GM23248 (cell line): ENCODE results near the gene DPM1. TPM values are rescaled to one million over a fixed set of nuclear protein-coding genes. Genes with fewer than 3 reads are reported as not detected.
A peak's percentile ranks its signal among the peaks of the same experiment; 100 is the strongest.

Experiments
- DNase-seq: peaks from one replicate; pipeline ENCODE4 v3.0.0-alpha.2; 2015
- H2AFZ ChIP-seq: fragments of 200-600 bp; sonication (generic); 2 replicates; pipeline ENCODE4 v1.6.1; 2016; ENCODE audit warnings: antibody characterized with exemption
- H3F3A ChIP-seq: fragments of 200-600 bp; sonication (generic); 2 replicates; pipeline ENCODE4 v1.6.1; 2016; ENCODE audit warnings: mild to moderate bottlenecking, antibody characterized with exemption, mixed run types; ENCODE audit not compliant: insufficient read depth
- H3K27ac ChIP-seq: fragments of 200-600 bp; sonication (generic); 2 replicates; pipeline ENCODE4 v1.5.1; 2016; ENCODE audit warnings: mild to moderate bottlenecking
- H3K27me3 ChIP-seq: fragments of 200-600 bp; sonication (generic); replicated peaks from 2 replicates; pipeline ENCODE4 v1.6.1; 2016; ENCODE audit warnings: mild to moderate bottlenecking; ENCODE audit not compliant: insufficient read depth
- H3K36me3 ChIP-seq: fragments of 200-600 bp; sonication (generic); 2 replicates; pipeline ENCODE4 v1.6.1; 2016; ENCODE audit warnings: low read depth, mild to moderate bottlenecking
- H3K4me1 ChIP-seq: fragments of 200-600 bp; sonication (generic); 2 replicates; pipeline ENCODE4 v1.6.1; 2016; ENCODE audit warnings: mild to moderate bottlenecking; ENCODE audit not compliant: insufficient read depth
- H3K4me2 ChIP-seq: fragments of 200-600 bp; sonication (generic); one replicate; pipeline ENCODE4 v1.6.1; 2016; ENCODE audit warnings: mild to moderate bottlenecking; ENCODE audit not compliant: unreplicated experiment
- H3K4me3 ChIP-seq: fragments of 200-600 bp; sonication (generic); 2 replicates; pipeline ENCODE4 v1.5.1; 2016; ENCODE audit warnings: mild to moderate bottlenecking
- H3K79me2 ChIP-seq: fragments of 200-600 bp; sonication (generic); 2 replicates; pipeline ENCODE4 v1.6.1; 2016; ENCODE audit warnings: mild to moderate bottlenecking; ENCODE audit not compliant: insufficient read depth
- H3K9ac ChIP-seq: fragments of 200-600 bp; sonication (generic); 2 replicates; pipeline ENCODE4 v1.6.1; 2016; ENCODE audit warnings: mild to moderate bottlenecking
- H3K9me2 ChIP-seq: fragments of 200-600 bp; sonication (generic); 2 replicates; pipeline ENCODE4 v1.6.1; 2016; ENCODE audit warnings: mixed run types, mild to moderate bottlenecking, moderate library complexity; ENCODE audit not compliant: insufficient read depth
- H3K9me3 ChIP-seq: fragments of 200-600 bp; sonication (generic); one replicate; pipeline ENCODE4 v1.6.1; 2017; ENCODE audit warnings: low read depth
- H4K20me1 ChIP-seq: fragments of 200-600 bp; sonication (generic); 2 replicates; pipeline ENCODE4 v1.6.0; 2016; ENCODE audit not compliant: insufficient read depth
- EZH2 ChIP-seq: fragments of 200-600 bp; sonication (generic); IDR thresholded peaks from 2 replicates; pipeline ENCODE4 v1.6.1; 2018; ENCODE audit warnings: antibody characterized with exemption, mild to moderate bottlenecking; ENCODE audit not compliant: insufficient read depth, poor library complexity, severe bottlenecking
- EZH2phosphoT487 ChIP-seq: fragments of 200-600 bp; sonication (generic); IDR thresholded peaks from 2 replicates; pipeline ENCODE4 v1.6.1; 2018; ENCODE audit warnings: antibody characterized with exemption, moderate library complexity, mild to moderate bottlenecking, low read depth; ENCODE audit not compliant: insufficient read depth
- WGBS, 2 experiments: methylation state at CpG; one replicate each; pipeline ENCODE4 v1.1.6; 2015 to 2017; ENCODE audit warnings: low lambda C conversion rate in 2 of 2, low coverage in 1 of 2; ENCODE audit errors: missing lambda C conversion rate in 2 of 2; 5-methylcytosine and 5-hydroxymethylcytosine counted together
- in situ Hi-C: fragments of 300-500 bp; cut with MboI; formaldehyde crosslinking; loops from 2 replicates; pipeline ENCODE4 v1.15.0; 2020
- polyA plus RNA-seq: library from polyadenylated mRNA; unstranded; fragments of >200 nt; fragmentation: Nextera tagmentation; extraction: Ambion mirVana; gene quantifications from 2 replicates; pipeline ENCODE4 v1.2.1, GENCODE V29; 2016
- total RNA-seq: library from RNA; depleted of rRNA; stranded (reverse); fragments of >200 nt; shearing (Covaris generic); gene quantifications from 2 replicates; pipeline ENCODE4 v1.2.3, GENCODE V29; 2014

Gene DPM1
- total and polyA plus RNA-seq, 2 experiments from 2014 or later, result 93.1 to 127 TPM

DNA sequence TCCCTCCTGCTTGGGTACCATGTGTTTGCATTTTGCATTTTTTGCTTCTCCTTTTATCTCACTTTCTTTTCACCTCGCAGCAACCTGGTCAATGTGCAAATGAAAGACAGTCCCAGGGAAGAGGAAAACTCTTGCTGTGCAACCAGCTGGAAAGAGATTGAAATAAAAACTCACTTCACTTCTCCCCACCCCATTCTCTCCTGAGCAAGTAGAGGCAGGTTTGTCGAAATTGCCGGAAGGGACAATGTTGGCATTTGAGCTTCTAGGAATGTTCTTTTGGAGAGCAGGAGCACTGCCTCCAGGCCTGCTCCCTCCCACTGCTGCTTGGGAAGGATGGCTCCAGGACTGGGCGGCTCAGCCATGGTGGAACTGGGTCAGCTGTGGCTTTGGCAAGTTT, 34.0 kb upstream of the DPM1 start:
- Histone ChIP-seq H3K4me1 (peaks cover 7% of the 10 kb centered on the region), H3K27ac (no peak overlapping the region), H3K9me2 (no peaks in the 10 kb centered on the region), H3K4me3 (no peak overlapping the region), H4K20me1 (no peaks in the 10 kb centered on the region), H3F3A (no peaks in the 10 kb centered on the region; the same call in 1 of the 2 replicates), H3K4me2 (no peak overlapping the region), H3K9me3 (no peaks in the 10 kb centered on the region), H2AFZ (peak overlapping the region; percentile 53), H3K36me3 (no peaks in the 10 kb centered on the region), H3K79me2 (no peaks in the 10 kb centered on the region), H3K9ac (no peak overlapping the region), H3K27me3 (no peaks in the 10 kb centered on the region)
- in situ Hi-C loops, result loop anchor here (25.0 kb wide), 2 partner anchors 795 to 1095 kb away; no protein-coding TSS in a partner anchor
- TF ChIP-seq EZH2, result no peak
- no peak for TF ChIP-seq EZH2phosphoT487
- DNase-seq, result no peak
- 47 to 54% methylated on average over 4 of the region's 4 CpGs for WGBS, 2 experiments

DNA sequence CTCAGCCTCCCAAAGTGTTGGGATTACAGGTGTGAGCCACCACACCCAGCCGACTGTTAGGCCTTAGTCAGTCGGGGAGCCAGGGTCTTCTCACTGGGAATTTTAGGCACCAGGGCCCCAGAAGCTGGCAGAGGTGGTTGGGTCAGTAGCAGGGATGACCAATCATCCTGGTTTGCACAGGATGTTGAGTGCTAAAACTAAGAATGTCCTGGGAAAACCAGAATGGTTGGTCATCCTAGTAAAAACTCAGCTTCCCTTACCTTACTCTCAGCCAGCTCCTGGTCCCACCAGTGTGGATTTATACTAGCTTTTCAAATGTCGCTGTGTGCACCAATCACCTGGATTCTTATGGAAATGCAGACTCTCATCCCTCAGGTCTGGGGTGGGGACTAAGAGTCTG, 32.7 kb upstream of the DPM1 start:
- no peak overlapping the region for H3K4me2 ChIP-seq
- H3K9ac ChIP-seq, result no peak overlapping the region
- DNase-seq, result peak; percentile 33
- H3K36me3 ChIP-seq, result no peaks in the 10 kb centered on the region
- H3K4me1 ChIP-seq, result no peaks in the 10 kb centered on the region
- no peaks in the 10 kb centered on the region for H3K9me2 ChIP-seq
- H3F3A ChIP-seq, result no peaks in the 10 kb centered on the region
- no peaks in the 10 kb centered on the region for H3K79me2 ChIP-seq
- no peak overlapping the region for H2AFZ ChIP-seq
- TF ChIP-seq EZH2, result no peak
- H4K20me1 ChIP-seq, result no peaks in the 10 kb centered on the region
- no peak overlapping the region for H3K27ac ChIP-seq
- H3K4me3 ChIP-seq, result no peak overlapping the region
- no peaks in the 10 kb centered on the region for H3K9me3 ChIP-seq
- in situ Hi-C loops, result loop anchor here (25.0 kb wide), 2 partner anchors 796 to 1096 kb away; no protein-coding TSS in a partner anchor
- 89 to 98% methylated on average over 3 of the region's 3 CpGs for WGBS, 2 experiments
- no peaks in the 10 kb centered on the region for H3K27me3 ChIP-seq

DNA sequence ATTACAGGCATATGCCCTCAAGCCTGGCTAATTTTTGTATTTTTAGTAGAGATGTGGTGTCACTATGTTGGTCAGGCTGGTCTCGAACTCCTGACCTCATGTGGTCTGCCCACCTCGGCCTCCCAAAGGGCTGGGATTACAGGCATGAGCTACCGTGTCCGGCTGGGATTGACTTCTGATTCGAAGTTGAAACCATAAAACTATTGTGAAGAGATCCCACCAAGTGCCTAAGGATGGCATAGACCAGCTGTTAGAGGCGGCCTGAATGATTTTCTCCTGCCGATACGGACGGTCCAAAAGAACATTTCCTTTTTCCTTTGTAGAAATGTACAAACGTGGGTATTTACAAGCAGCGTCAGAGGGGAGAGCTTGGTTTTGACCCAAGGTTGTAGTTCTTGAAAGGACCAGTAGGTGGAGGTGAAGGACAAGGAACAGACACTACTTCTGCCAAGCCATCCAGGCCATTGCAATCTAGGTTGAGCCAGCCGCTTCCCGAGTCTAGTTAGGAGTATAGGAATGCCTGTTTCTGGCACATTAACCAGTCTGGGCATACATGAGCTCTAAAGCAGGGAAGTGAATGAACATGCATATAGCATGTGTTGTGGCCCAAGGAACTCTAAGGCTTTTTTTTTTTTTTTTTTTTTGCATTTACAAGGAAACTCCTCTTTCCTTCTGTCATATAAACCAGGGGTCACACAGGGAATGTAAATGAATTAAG, 29.3 kb upstream of the DPM1 start:
- no peak overlapping the region for H3K4me2 ChIP-seq

DNA sequence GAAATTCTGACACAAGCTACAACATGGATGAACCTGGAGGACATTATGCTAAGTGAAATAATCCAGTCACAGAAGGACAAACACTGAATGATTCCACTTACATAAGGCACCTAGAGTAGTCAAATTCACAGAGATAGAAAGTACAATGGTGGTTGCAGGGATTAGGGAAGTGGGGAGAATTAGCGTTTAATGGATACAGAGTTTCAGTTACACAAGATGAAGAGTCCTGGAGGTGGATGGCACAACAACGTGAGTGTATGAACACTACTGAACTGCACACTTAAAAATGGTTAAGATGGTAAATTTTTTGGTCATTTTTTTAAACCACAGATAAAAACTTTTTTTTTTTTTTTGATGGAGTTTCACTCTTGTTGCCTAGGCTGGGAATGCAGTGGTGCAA, 25.0 kb upstream of the DPM1 start:
- Histone ChIP-seq H3K27ac (0 out of 2 replicates have a peak overlapping the region, but pooled peaks have one; percentile 55), H3K79me2 (no peaks in the 10 kb centered on the region), H3K4me2 (no peak overlapping the region), H3F3A (peaks cover 28% of the 10 kb centered on the region), H3K9ac (no peak overlapping the region), H3K9me3 (no peaks in the 10 kb centered on the region), H3K36me3 (no peaks in the 10 kb centered on the region), H3K27me3 (no peaks in the 10 kb centered on the region), H3K4me3 (no peak overlapping the region), H2AFZ (no peak overlapping the region), H3K9me2 (no peaks in the 10 kb centered on the region), H3K4me1 (peaks cover 25% of the 10 kb centered on the region), H4K20me1 (no peaks in the 10 kb centered on the region)
- no peak for DNase-seq
- no peak for TF ChIP-seq EZH2phosphoT487
- TF ChIP-seq EZH2, result no peak
- in situ Hi-C loops, result loop anchor here (10.0 to 25.0 kb wide), 3 partner anchors 621 to 1104 kb away; no protein-coding TSS in a partner anchor
- 75 to 80% methylated on average over 2 of the region's 2 CpGs for WGBS, 2 experiments

More for the DNA sequence above, 29.3 kb upstream of the DPM1 start:
- Histone ChIP-seq H3K9me2 (no peaks in the 10 kb centered on the region), H3K9me3 (no peaks in the 10 kb centered on the region), H4K20me1 (no peaks in the 10 kb centered on the region), H3K27me3 (no peaks in the 10 kb centered on the region), H3K9ac (peak overlapping the region; percentile 44), H3K79me2 (no peaks in the 10 kb centered on the region), H2AFZ (peak overlapping the region; percentile 77), H3K4me1 (peaks cover 1% of the 10 kb centered on the region; the same call in 1 of the 2 replicates), H3K27ac (no peak overlapping the region), H3F3A (0 out of 2 replicates have a peak, but pooled peaks cover 4% of the 10 kb centered on the region), H3K4me3 (0 out of 2 replicates have a peak overlapping the region, but pooled peaks have one; percentile 21), H3K36me3 (no peaks in the 10 kb centered on the region)
- peak; percentile 89 for DNase-seq
- in situ Hi-C loops, result loop anchor here (5.0 to 25.0 kb wide), 4 partner anchors 320 to 1100 kb away; no protein-coding TSS in a partner anchor
- 11% methylated on average over 13 of the region's 13 CpGs for WGBS, 2 experiments
- no peak for TF ChIP-seq EZH2phosphoT487
- TF ChIP-seq EZH2, result no peak
